Activated CD8-positive, alpha-beta memory T cell treated with anti-CD3 and anti-CD28 coated beads, Interleukin-2, amount 50 U/mL, for 1 hour (primary cell): Measurements from ENCODE around the gene PALLD.

ENCODE experiments used
- DNase-seq: peaks from one replicate; pipeline ENCODE4 v3.0.0-alpha.2; 2020; ENCODE audit errors: extremely low read depth

The PALLD gene

GRCh38 chr4:168524897-168525296 lies 28.0 kb downstream of the PALLD start:
- no peak for DNase-seq

DNA sequence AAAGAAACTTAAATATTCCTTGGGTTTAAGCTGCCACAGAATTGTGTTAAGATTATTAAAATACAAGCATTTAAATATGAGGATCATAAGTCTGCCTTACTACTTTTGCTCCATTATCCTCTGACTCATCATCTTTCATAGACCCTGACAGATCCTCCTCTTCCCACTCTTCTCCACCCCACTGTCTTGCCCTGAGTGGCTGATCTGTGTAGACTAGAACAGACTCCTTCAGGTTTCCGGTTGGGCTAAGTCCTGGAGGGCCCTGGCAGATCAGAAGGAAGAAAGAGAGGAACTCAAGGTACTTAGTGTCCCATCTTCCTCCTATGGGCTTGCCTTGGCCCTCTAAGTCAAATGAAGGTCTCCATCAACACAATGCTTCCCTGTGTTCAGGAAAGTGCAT lies 30.7 kb downstream of the PALLD start:
- DNase-seq = no peak

GRCh38 chr4:168528131-168528949 lies 31.5 kb downstream of the PALLD start:
- no peak for DNase-seq

- DNase-seq = no peak
These were observed 32.4 kb downstream of the PALLD start for GRCh38 chr4:168529257-168529656.

DNA sequence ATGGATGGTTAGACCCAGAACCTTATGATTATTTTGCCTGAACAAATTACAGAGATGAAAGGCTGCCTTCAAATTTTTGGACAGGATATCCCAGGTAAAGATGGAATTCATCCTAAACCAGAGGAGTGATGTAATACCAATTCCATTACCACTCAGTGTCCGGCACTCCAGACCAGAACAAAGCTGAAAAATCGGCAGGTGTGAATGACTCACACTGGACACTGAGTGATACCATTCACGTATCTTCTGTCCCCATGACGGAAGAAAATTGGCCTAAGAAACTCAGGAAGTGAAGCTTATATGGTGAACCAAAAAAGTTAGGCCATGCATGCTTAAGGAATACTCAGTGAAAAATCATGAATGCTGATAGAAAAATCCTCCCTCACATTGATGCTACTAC lies 34.5 kb downstream of the PALLD start:
- no peak for DNase-seq

- no peak for DNase-seq
These were observed 37.7 kb downstream of the PALLD start for GRCh38 chr4:168534535-168534934.

- no peak for DNase-seq
These were observed 38.8 kb downstream of the PALLD start for GRCh38 chr4:168535689-168536088.

DNA sequence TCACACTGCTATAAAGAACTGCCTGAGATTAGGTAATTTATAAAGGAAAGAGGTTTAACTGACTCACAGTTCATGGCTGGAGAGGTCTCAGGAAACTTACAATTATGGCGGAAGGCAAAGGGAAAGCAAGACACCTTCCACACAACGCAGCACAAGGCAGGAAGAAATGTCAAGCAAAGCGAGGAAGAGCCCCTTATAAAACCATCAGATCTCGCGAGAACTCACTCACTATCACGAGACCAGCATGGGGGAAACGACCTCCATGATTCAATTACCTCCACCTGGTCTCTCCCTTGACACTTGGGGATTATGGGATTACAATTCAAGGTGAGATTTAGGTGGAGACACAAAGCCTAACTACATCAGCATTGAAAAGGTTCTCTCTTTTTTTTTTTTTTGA lies 39.6 kb downstream of the PALLD start:
- DNase-seq = no peak

- no peak for DNase-seq
These were observed 40.2 kb downstream of the PALLD start for GRCh38 chr4:168537086-168537485.

- no peak for DNase-seq
These were observed 40.7 kb downstream of the PALLD start for GRCh38 chr4:168537571-168537970.

DNA sequence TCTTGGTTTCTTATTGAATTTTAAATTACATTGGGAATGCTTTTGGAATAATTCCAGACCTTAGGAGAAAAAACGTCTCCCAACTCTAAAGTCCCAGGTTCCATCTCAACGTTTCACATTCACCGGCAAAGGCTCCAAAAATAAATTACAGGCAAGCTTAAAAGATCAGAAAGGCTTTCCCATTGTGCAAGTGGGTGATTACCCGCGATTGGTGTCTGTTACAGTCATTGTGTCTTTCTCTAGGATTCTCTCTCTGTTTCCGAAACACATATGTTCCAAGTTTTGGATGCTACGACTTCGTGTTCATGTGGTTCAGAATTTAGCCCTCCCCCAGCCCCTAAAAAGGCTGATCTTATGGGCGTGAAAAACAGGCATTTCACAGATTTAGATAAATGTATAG lies 41.8 kb downstream of the PALLD start:
- no peak for DNase-seq

- no peak for DNase-seq
These were observed 43.2 kb downstream of the PALLD start for GRCh38 chr4:168540086-168540485.

DNA sequence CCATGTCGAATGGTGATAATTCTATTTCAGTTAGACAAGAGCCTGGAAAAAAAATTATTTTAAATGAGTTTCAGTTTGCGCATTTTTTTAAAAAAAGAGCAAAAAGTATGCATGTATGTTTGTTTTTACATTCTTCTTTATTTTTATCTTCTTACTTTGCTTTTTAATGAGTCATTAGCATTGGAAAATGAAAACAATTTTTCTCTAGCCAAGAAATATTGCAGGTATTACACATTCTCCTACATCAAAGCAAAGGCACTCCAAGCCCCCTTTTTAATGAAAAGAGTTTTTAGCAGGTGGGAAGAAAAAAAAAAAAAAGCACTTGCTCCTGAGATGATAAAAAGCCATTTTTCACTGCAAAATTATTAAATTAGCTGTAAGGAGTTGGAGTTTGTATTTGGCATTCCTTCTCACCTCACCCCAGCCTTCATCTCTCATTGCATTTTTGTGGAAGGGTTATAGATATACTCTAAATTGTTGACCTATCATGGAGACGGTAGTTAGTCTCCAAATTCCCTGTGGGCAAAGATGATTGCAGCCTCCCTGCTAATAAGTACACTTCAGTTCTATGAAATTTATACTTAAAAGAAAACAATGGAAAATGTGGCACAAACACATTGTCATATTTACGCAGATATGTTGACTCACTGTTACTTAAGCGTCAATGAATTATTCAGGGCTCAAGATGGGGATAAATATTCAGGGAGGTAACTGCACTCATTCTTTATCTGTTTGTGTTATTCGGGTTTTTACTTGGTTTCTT lies 43.8 kb downstream of the PALLD start:
- no peak for DNase-seq

DNA sequence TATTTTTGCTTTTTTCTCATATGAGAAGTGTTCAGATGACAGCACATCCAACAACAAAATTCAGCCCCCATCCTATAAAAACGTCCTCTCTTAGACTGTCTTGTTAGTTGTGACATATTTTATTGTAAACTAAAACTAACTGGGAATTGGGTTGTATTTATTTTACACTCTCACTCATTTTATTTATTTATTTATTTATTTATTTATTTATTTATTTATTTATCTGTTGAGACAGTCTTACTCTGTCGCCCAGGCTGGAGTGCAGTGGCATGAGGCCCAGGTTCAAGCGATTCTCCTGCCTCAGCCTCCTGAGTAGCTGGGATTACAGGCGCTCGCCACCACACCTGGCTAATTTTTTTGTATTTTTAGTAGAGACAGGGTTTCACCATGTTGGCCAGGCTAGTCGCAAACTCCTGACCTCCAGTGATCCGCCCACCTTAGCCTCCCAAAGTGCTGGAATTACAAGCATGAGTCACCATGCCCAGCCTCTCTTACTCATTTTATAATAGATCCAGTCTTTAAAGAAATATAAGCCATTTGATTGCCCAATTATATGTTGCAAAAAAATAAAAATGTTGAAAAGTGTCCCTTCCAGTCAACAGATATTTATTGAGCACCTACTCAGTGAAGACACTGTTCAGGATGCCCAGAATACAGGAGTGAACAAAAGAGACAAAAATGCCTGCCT lies 44.6 kb downstream of the PALLD start:
- no peak for DNase-seq

DNA sequence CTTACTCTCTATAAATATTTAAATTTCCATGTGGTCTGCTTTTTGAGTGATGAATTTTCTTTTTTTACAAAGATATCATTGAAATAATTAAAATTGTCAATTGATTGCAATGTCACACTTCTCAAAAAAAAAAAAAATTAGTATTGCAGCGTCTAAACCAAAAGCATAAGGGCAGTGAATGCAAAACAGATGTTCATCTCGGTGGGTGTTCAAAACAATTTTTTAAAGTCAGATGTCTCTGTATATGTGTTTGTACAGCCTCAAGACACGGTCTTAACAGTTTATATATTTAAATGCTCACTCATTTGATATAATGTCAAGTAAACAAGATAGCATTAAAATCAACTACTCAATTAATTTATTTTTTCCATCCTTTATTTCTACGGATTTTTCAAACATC lies 52.3 kb downstream of the PALLD start:
- no peak for DNase-seq

GRCh38 chr4:168550064-168550766 lies 53.4 kb downstream of the PALLD start:
- DNase-seq = no peak

DNA sequence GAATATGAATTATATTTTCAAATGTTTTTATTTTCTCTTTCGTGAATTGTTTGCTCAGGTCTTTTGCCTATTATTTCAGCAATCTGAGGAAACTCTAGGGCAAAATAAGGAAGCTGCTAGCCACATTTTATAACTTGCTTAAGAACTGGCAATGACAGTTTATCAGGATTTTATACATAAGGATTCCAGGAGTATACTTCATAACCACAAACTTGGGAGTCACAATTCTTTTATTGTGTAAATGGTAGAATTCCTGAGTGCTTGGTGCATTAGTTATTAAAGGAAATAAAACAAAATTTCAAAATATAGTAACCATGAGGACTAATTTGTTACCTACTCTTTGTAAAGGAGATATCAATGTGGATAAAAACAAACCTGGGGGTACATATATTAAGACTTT lies 54.4 kb downstream of the PALLD start:
- DNase-seq = no peak

DNA sequence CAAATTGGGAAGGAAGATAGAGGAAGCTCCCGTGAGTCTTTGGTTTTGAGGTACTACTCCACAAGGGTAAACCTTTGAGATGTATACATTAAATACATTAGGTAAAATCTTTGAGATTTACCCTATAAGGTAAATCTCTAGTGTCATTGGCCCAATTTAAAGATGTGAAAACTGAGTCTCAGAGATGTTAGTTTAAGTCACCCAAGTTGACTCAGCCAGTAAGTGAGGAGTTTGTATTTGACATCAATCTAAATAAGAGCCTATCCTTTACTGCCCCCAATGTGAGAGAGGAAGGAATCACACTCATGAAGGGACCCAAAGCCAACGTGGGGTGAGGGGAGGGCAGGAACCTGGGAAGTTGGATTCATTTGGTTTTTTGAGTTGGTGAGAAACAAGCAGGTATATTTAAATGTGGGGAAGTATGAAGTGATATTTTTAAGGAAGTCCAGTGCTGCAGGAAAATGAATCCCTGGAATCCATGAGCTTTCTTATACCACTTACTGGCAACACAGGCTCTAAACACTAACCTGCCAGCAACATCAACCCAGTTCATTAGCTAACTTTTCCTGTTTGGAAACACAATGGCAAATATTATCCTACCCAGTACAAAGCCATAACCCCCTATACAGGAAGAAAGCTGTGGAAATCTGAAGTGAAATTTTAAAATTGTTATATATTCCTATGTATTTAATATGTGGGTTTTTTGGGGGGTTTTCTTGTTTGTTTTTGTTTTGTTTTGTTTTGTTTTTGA lies 55.3 kb downstream of the PALLD start:
- DNase-seq = no peak

GRCh38 chr4:168553714-168554370 lies 57.0 kb downstream of the PALLD start:
- no peak for DNase-seq

- DNase-seq = no peak
These were observed 58.6 kb downstream of the PALLD start for GRCh38 chr4:168555437-168555836.

GRCh38 chr4:168557658-168558057 lies 60.8 kb downstream of the PALLD start:
- DNase-seq = no peak
